Measurements from ENCODE around the gene CYP46A1.

DNA sequence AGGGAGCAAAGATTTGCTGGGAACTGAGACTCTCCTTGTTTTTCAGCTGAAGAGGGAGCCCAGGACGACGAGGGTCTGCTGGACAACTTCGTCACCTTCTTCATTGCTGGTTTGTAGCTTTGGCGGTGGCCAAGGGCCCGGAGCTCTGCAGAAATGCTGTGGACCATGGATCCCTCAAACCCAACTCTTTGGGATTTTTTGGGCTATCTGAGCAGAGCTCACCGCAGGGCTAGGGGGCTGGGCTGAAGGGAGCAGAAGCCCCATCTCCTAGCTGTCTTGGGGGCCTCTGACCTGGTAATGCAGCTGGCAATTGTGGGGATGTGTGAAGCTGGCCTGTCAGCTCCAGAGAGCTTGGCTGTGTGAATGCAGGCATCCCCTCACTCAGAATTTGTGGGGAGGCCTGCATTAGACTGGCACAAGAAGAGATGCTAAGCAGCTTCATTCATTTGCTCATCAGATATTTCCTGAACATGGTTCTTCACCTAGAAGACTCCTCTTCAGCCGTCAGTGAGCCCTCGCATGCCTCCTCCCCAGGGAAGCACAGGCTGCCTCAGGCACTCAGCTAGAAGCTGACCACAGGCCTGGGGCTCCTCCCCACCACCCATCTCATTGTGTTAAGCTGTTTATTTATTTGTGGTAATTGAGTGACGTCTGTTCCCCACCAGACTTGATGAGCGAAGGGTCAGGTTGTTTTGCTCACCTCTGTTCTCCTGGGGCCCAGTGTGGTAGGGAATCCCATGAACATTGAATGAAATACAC, 32.2 kb downstream of the CYP46A1 start:
- no peak for TF ChIP-seq EZH2 (IDR thresholded peaks at IDR 0.05; ENCODE audit: borderline replicate concordance)
- TF ChIP-seq, protein P1, sequence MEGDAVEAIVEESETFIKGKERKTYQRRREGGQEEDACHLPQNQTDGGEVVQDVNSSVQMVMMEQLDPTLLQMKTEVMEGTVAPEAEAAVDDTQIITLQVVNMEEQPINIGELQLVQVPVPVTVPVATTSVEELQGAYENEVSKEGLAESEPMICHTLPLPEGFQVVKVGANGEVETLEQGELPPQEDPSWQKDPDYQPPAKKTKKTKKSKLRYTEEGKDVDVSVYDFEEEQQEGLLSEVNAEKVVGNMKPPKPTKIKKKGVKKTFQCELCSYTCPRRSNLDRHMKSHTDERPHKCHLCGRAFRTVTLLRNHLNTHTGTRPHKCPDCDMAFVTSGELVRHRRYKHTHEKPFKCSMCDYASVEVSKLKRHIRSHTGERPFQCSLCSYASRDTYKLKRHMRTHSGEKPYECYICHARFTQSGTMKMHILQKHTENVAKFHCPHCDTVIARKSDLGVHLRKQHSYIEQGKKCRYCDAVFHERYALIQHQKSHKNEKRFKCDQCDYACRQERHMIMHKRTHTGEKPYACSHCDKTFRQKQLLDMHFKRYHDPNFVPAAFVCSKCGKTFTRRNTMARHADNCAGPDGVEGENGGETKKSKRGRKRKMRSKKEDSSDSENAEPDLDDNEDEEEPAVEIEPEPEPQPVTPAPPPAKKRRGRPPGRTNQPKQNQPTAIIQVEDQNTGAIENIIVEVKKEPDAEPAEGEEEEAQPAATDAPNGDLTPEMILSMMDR (IDR thresholded peaks at IDR 0.05; ENCODE audit: poor library complexity): no peak

Data from hepatocyte (in vitro differentiated cells).